KOPT-K1 (cell line): Measurements from ENCODE around the gene ERC1.
"Not testable (repeated sequence)": the region's sequence is repeated elsewhere in the genome, so short reads cannot be mapped to it uniquely, and the experiment has no call there.

ENCODE experiments used
- H3K27ac ChIP-seq: fragments of 200-600 bp; sonication (generic); 2 replicates; pipeline ENCODE4 v1.5.1; 2016; ENCODE audit warnings: antibody characterized with exemption, mild to moderate bottlenecking, low read depth, low read length; ENCODE audit not compliant: poor library complexity, severe bottlenecking
- H3K36me3 ChIP-seq: fragments of 200-600 bp; sonication (generic); 2 replicates; pipeline ENCODE4 v1.5.1; 2017; ENCODE audit warnings: antibody characterized with exemption, mild to moderate bottlenecking, low read length, moderate library complexity; ENCODE audit not compliant: insufficient read depth
- H3K9me3 ChIP-seq: fragments of 200-600 bp; sonication (generic); 2 replicates; pipeline ENCODE4 v1.5.1; 2017; ENCODE audit warnings: antibody characterized with exemption, low read length, mild to moderate bottlenecking; ENCODE audit not compliant: insufficient read depth, poor library complexity, severe bottlenecking

The ERC1 gene

GRCh38 chr12:1338483-1339177 is 347.6 kb downstream of the ERC1 start:
- Histone ChIP-seq H3K9me3 (no peaks in the 10 kb centered on the region), H3K36me3 (no peaks in the 10 kb centered on the region), H3K27ac (no peak overlapping the region)

GRCh38 chr12:1339178-1339541 is 348.1 kb downstream of the ERC1 start:
- H3K36me3 ChIP-seq, H3K27ac ChIP-seq, H3K9me3 ChIP-seq: not testable (repeated sequence)

DNA sequence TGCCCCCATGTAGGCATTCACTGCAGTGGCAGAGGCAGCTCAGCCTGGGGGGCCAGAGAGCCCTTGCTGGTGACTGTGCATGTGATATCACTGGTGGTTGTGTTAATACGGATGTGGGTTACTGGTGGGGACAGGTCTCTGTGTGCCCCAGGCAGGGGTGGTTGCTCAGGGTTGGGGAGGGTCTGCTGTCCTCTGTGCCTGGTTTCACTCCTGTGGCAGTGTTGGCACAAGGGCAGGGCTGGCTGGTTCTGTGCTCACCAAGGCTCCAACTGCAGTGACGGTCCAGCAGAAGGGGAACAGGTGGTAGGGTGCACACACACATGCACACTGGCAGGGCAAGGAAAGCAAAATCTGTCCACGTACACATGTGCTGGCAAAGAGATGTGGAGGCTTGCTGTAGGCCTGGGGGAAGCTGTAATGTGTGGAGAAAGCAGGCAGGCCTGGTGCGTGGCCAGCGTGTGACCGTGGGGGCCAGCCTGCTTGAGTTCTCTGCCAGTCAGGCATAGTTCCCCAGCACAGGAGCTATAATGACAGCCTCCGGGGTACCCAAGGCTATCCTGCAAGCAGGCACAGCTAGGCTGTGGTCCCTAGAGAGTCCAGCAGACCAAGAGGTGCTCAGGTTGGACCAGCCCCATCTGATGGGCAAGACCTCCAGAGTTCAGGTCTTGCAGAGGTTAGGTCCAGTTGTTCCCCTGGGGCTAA is 348.7 kb downstream of the ERC1 start:
- no peak overlapping the region for H3K27ac ChIP-seq
- H3K9me3 ChIP-seq = no peaks in the 10 kb centered on the region
- no peaks in the 10 kb centered on the region for H3K36me3 ChIP-seq

GRCh38 chr12:1341270-1341669 is 350.2 kb downstream of the ERC1 start:
- H3K9me3 ChIP-seq, H3K36me3 ChIP-seq, H3K27ac ChIP-seq: not testable (repeated sequence)

- H3K9me3 ChIP-seq = no peaks in the 10 kb centered on the region
- H3K27ac ChIP-seq = no peak overlapping the region
- H3K36me3 ChIP-seq = no peaks in the 10 kb centered on the region
Measured at GRCh38 chr12:1343422-1343821, 352.4 kb downstream of the ERC1 start.

GRCh38 chr12:1344245-1344644 is 353.2 kb downstream of the ERC1 start:
- Histone ChIP-seq H3K9me3 (no peaks in the 10 kb centered on the region), H3K36me3 (no peaks in the 10 kb centered on the region), H3K27ac (no peak overlapping the region)

- no peaks in the 10 kb centered on the region for H3K9me3 ChIP-seq
Measured at GRCh38 chr12:1346126-1346525, 355.1 kb downstream of the ERC1 start.

DNA sequence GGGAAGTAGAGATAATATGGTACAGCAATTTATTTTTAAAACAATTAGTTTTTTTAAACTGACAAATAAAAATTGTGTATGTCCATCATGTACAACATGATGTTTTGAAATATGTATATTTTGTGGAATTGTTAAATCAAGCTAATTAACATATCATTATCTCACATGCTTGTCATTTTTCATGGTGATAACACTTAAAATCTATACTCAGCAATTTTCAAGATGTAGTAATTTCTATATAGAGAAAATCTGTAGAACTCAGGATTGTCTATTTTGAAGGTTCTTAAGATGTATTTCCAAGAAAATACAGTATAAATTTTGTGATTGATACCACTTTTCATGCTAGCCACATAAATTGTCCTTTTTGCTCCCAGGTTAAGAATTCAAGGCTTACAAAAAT is 356.3 kb downstream of the ERC1 start:
- no peak overlapping the region for H3K27ac ChIP-seq
- no peaks in the 10 kb centered on the region for H3K36me3 ChIP-seq
- no peaks in the 10 kb centered on the region for H3K9me3 ChIP-seq

More at GRCh38 chr12:1346126-1346525, 355.1 kb downstream of the ERC1 start:
- Histone ChIP-seq H3K27ac (no peak overlapping the region), H3K36me3 (no peaks in the 10 kb centered on the region)

DNA sequence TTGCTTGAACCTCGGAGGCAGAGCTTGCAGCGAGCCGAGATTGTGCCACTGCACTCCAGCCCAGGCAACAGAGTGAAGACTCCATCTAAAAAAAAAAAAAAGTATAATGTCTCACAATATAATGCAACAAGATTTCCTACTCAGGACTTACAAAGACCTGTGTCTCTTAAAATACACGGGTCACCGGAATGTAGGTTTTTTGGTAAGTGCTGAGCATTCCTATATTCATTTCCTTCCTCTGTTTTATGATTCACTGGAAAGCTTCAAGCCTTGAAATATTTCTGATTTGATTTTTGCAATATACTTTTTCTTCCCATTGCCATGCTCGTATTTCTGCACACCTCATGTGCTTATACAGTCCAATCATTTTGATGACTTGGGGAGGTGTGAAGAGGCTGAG is 357.6 kb downstream of the ERC1 start:
- Histone ChIP-seq H3K9me3 (no peaks in the 10 kb centered on the region), H3K27ac (no peak overlapping the region)

GRCh38 chr12:1350055-1350933 is 359.3 kb downstream of the ERC1 start:
- Histone ChIP-seq H3K9me3 (no peaks in the 10 kb centered on the region), H3K36me3 (no peaks in the 10 kb centered on the region), H3K27ac (no peak overlapping the region)

More for the DNA sequence above, 357.6 kb downstream of the ERC1 start:
- H3K36me3 ChIP-seq = no peaks in the 10 kb centered on the region

- no peaks in the 10 kb centered on the region for H3K9me3 ChIP-seq
- H3K27ac ChIP-seq = no peak overlapping the region
- H3K36me3 ChIP-seq = no peaks in the 10 kb centered on the region
Measured at GRCh38 chr12:1350934-1351240, 359.9 kb downstream of the ERC1 start.

GRCh38 chr12:1351926-1352325 is 360.9 kb downstream of the ERC1 start:
- no peaks in the 10 kb centered on the region for H3K9me3 ChIP-seq
- H3K27ac ChIP-seq = no peak overlapping the region
- no peaks in the 10 kb centered on the region for H3K36me3 ChIP-seq

GRCh38 chr12:1353451-1353850 is 362.4 kb downstream of the ERC1 start:
- H3K27ac ChIP-seq = no peak overlapping the region
- H3K9me3 ChIP-seq = no peaks in the 10 kb centered on the region
- H3K36me3 ChIP-seq = no peaks in the 10 kb centered on the region

DNA sequence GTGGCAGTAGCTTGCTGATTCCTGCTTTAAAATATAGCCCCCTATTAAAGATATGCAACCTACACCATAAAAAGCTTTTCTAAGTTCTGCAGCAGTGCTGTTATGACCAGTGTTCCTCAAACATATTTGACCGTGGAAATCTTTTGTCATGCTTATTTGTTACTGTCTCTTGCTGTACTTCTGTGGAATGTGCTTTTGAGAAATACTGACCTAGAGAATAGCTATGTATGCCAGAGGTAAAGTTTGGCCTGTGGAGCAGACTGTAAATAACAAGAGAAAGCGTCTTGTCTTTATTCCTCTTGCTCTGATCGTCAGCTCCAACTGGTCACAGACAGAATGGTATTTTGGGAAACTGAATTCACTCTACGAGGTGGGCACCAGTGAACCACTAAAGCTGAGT is 364.4 kb downstream of the ERC1 start:
- Histone ChIP-seq H3K9me3 (no peaks in the 10 kb centered on the region), H3K36me3 (no peaks in the 10 kb centered on the region), H3K27ac (no peak overlapping the region)

GRCh38 chr12:1355871-1356270 is 364.8 kb downstream of the ERC1 start:
- H3K36me3 ChIP-seq, H3K27ac ChIP-seq, H3K9me3 ChIP-seq: not testable (repeated sequence)
